A673 (cell line): ENCODE measurements around the gene IQCN. TPM values are rescaled to one million over a fixed set of nuclear protein-coding genes. Genes with fewer than 3 reads are reported as not detected.
A peak's percentile ranks its signal among the peaks of the same experiment; 100 is the strongest.

Experiments used
- BruUV-seq: library from RNA; stranded (reverse); fragments of 400-500 nt; replicated peaks from 2 replicates; lab custom pipeline; 2021; lab: Mats Ljungman, UMichigan
- CTCF ChIA-PET: fragments of 300-600 bp; sonication (Branson Sonifier 250); formaldehyde crosslinking; loops from one replicate; lab custom pipeline; 2022; ENCODE audit warnings: antibody characterized with exemption; lab: Charles Lee
- POLR2A ChIA-PET: fragments of 300-600 bp; sonication (Branson Sonifier 250); formaldehyde crosslinking; loops from one replicate; lab custom pipeline; 2022; ENCODE audit warnings: antibody characterized with exemption; ENCODE audit not compliant: low non-redundant PET; lab: Charles Lee
- DNase-seq: peaks from one replicate; pipeline ENCODE4 v3.0.0-alpha.2; 2015; ENCODE audit warnings: low spot score
- H3K27ac ChIP-seq: fragments of 200-600 bp; sonication (generic); 2 replicates; pipeline ENCODE4 v1.5.1; 2016; ENCODE audit warnings: mixed run types, low read depth, mild to moderate bottlenecking, mixed read lengths, antibody characterized with exemption, low read length; ENCODE audit not compliant: poor library complexity, severe bottlenecking
- H3K27me3 ChIP-seq: fragments of 200-600 bp; sonication (generic); replicated peaks from 2 replicates; pipeline ENCODE4 v1.6.1; 2017; ENCODE audit warnings: mixed run types, low read depth, mild to moderate bottlenecking, mixed read lengths, antibody characterized with exemption, low read length; ENCODE audit not compliant: insufficient read depth, poor library complexity
- H3K36me3 ChIP-seq: fragments of 200-600 bp; sonication (generic); 2 replicates; pipeline ENCODE4 v1.6.1; 2016; ENCODE audit warnings: mixed run types, mild to moderate bottlenecking, mixed read lengths, antibody characterized with exemption, low read length; ENCODE audit not compliant: insufficient read depth, poor library complexity, severe bottlenecking
- H3K4me1 ChIP-seq: fragments of 200-600 bp; sonication (generic); 2 replicates; pipeline ENCODE4 v1.6.1; 2017; ENCODE audit warnings: mixed run types, mild to moderate bottlenecking, mixed read lengths, antibody characterized with exemption, low read length; ENCODE audit not compliant: insufficient read depth, poor library complexity, severe bottlenecking
- H3K4me3 ChIP-seq: fragments of 200-600 bp; sonication (generic); 2 replicates; pipeline ENCODE4 v1.5.1; 2016; ENCODE audit warnings: low read depth, mixed run types, mild to moderate bottlenecking, mixed read lengths, low read length; ENCODE audit not compliant: poor library complexity, severe bottlenecking
- H3K9me3 ChIP-seq: fragments of 200-600 bp; sonication (generic); 2 replicates; pipeline ENCODE4 v1.6.1; 2016; ENCODE audit warnings: mixed run types, low read depth, mild to moderate bottlenecking, mixed read lengths, antibody characterized with exemption, low read length; ENCODE audit not compliant: poor library complexity, severe bottlenecking
- EZH2 ChIP-seq: fragments of 200-600 bp; sonication (generic); IDR thresholded peaks from 2 replicates; pipeline ENCODE4 v1.6.1; 2017; ENCODE audit warnings: borderline replicate concordance, low read depth, mild to moderate bottlenecking, mixed read lengths, antibody characterized with exemption, low read length; ENCODE audit not compliant: poor library complexity, severe bottlenecking
- intact Hi-C: fragments of 100-400 bp; cut with micrococcal nuclease; formaldehyde crosslinking; loops from one replicate; pipeline ENCODE4 v1.10.0; 2022; ENCODE audit not compliant: unreplicated experiment
- total RNA-seq: library from RNA; stranded (reverse); gene quantifications from 2 replicates; pipeline ENCODE4 v1.2.3, GENCODE V29; 2021
- TF ChIP-seq, protein P1 (sequence below): fragments of 300-800, 200-600 bp; sonication (generic); conservative IDR thresholded peaks from 2 replicates; pipeline ENCODE4 v1.5.1; 2017; ENCODE audit warnings: low read depth, mild to moderate bottlenecking, antibody characterized with exemption, low read length, moderate library complexity, mixed read lengths

IQCN gene
- total RNA-seq, 1 experiment from 2014 or later = 10.2 TPM

DNA sequence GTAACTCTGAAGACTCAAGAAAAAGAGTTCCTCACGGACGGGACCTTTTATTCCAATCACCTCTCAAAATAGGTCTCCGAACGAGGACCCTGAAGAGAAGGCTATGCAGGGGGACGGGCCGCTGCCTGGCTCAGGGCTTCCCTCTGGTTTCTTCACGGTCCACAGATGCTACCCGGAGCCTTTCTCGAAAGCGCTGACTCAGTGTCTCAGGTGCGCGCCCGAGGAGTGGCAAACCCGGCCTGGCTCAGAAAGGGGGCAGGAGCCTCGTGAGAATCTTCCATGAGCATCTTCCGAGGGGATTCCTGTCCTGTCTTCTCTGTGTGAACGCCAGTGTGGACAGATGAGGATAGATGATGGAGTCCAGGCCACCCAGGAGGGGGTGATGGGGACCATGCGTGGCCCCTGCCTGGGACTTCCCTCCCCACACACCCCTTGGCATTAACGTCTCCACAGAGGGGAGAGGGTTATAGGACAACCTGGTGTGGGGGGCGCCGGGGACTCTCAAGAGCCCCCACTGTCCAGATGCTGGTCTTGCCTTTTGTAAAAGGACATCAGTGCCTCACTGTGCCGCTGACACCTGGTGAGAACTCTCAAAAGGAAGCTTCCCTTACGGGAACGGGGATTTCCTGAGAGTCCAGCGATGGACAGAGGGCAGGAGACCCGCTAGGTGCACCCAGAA lies 32.1 kb upstream of the IQCN start:
- TF ChIP-seq, protein P1, sequence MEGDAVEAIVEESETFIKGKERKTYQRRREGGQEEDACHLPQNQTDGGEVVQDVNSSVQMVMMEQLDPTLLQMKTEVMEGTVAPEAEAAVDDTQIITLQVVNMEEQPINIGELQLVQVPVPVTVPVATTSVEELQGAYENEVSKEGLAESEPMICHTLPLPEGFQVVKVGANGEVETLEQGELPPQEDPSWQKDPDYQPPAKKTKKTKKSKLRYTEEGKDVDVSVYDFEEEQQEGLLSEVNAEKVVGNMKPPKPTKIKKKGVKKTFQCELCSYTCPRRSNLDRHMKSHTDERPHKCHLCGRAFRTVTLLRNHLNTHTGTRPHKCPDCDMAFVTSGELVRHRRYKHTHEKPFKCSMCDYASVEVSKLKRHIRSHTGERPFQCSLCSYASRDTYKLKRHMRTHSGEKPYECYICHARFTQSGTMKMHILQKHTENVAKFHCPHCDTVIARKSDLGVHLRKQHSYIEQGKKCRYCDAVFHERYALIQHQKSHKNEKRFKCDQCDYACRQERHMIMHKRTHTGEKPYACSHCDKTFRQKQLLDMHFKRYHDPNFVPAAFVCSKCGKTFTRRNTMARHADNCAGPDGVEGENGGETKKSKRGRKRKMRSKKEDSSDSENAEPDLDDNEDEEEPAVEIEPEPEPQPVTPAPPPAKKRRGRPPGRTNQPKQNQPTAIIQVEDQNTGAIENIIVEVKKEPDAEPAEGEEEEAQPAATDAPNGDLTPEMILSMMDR = no peak
- no peak for TF ChIP-seq EZH2
- CTCF ChIA-PET = no interaction called here
- BruUV-seq = no TSS peak
- H3K4me1 ChIP-seq = peaks cover 17% of the 10 kb centered on the region
- H3K4me3 ChIP-seq = no peak overlapping the region
- POLR2A ChIA-PET = no interaction called here
- no peaks in the 10 kb centered on the region for H3K9me3 ChIP-seq
- intact Hi-C loops = no loop called here
- no peak for DNase-seq
- H3K27me3 ChIP-seq = no peaks in the 10 kb centered on the region
- peaks cover 27% of the 10 kb centered on the region for H3K36me3 ChIP-seq
- H3K27ac ChIP-seq = no peak overlapping the region

- CTCF ChIA-PET = interaction anchor here (1.0 to 1.8 kb wide), 3 partner anchors 17 to 25 kb away, joined by 5 to 18 read pairs (median 6); partner anchors contain the start of gene JUND
- H3K4me3 ChIP-seq = peak overlapping the region; percentile 5
- peaks cover 23% of the 10 kb centered on the region for H3K36me3 ChIP-seq
- no peaks in the 10 kb centered on the region for H3K27me3 ChIP-seq
- intact Hi-C loops = no loop called here
- TF ChIP-seq, protein P1 = no peak
- TF ChIP-seq EZH2 = no peak
- POLR2A ChIA-PET = interaction anchor here (0.5 to 1.3 kb wide), 3 partner anchors 18 to 23 kb away, joined by 4 to 9 read pairs (median 4); partner anchors contain the start of genes JUND and LSM4
- no TSS peak for BruUV-seq
- H3K4me1 ChIP-seq = peaks cover 17% of the 10 kb centered on the region
- peak; percentile 81 for DNase-seq
- H3K9me3 ChIP-seq = no peaks in the 10 kb centered on the region
- H3K27ac ChIP-seq = peak overlapping the region; percentile 90
Measured at GRCh38 chr19:18304458-18305310, 30.4 kb upstream of the IQCN start.

GRCh38 chr19:18304208-18304457 lies 29.9 kb upstream of the IQCN start:
- Histone ChIP-seq H3K36me3 (peaks cover 17% of the 10 kb centered on the region), H3K9me3 (no peaks in the 10 kb centered on the region), H3K4me3 (no peak overlapping the region), H3K27ac (peak overlapping the region; percentile 90), H3K4me1 (peaks cover 17% of the 10 kb centered on the region), H3K27me3 (no peaks in the 10 kb centered on the region)
- TF ChIP-seq EZH2 = no peak
- TF ChIP-seq, protein P1 = no peak
- ChIA-PET CTCF (interaction anchor here (1.8 kb wide), 1 partner anchor 25 kb away, joined by 18 read pairs; no protein-coding TSS in a partner anchor), POLR2A (interaction anchor here (0.5 to 1.3 kb wide), 2 partner anchors 19 to 23 kb away, joined by 4 to 9 read pairs; partner anchors contain the start of genes JUND and LSM4)
- DNase-seq = no peak
- intact Hi-C loops = no loop called here
- BruUV-seq = no TSS peak
